ENCODE measurements around the gene GLT8D2. TPM values are rescaled to one million over a fixed set of nuclear protein-coding genes. Genes with fewer than 3 reads are reported as not detected.

Gene GLT8D2
- total RNA-seq, 1 donor = 52.5 TPM

- no peak overlapping the region for H3K27ac ChIP-seq (ENCODE audit: low read depth, low read length)
- H2AFZ ChIP-seq (ENCODE audit: low read length) = no peak overlapping the region
- H3K36me3 ChIP-seq (ENCODE audit: insufficient read depth, low read length) = no peaks in the 10 kb centered on the region
- peaks cover 13% of the 10 kb centered on the region for H3K4me1 ChIP-seq (ENCODE audit: insufficient read depth, low read length)
- H3K27me3 ChIP-seq (ENCODE audit: insufficient read depth, low read length) = no peaks in the 10 kb centered on the region
- no peak overlapping the region for H3K4me2 ChIP-seq (ENCODE audit: insufficient read depth, low read length)
- no peaks in the 10 kb centered on the region for H4K20me1 ChIP-seq (ENCODE audit: insufficient read depth, low read length)
- TF ChIP-seq, protein P1, sequence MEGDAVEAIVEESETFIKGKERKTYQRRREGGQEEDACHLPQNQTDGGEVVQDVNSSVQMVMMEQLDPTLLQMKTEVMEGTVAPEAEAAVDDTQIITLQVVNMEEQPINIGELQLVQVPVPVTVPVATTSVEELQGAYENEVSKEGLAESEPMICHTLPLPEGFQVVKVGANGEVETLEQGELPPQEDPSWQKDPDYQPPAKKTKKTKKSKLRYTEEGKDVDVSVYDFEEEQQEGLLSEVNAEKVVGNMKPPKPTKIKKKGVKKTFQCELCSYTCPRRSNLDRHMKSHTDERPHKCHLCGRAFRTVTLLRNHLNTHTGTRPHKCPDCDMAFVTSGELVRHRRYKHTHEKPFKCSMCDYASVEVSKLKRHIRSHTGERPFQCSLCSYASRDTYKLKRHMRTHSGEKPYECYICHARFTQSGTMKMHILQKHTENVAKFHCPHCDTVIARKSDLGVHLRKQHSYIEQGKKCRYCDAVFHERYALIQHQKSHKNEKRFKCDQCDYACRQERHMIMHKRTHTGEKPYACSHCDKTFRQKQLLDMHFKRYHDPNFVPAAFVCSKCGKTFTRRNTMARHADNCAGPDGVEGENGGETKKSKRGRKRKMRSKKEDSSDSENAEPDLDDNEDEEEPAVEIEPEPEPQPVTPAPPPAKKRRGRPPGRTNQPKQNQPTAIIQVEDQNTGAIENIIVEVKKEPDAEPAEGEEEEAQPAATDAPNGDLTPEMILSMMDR (IDR thresholded peaks at IDR 0.05; ENCODE audit: extremely low read depth, low read depth, low read length) = no peak
- no peaks in the 10 kb centered on the region for H3K79me2 ChIP-seq (ENCODE audit: insufficient read depth, low read length)
- no peak overlapping the region for H3K4me3 ChIP-seq (ENCODE audit: insufficient read depth, low read length)
- no peak for DNase-seq (ENCODE audit: insufficient read length, low spot score, missing footprints)
- no peaks in the 10 kb centered on the region for H3K9me3 ChIP-seq (ENCODE audit: low read depth, low read length)
These were observed 4.8 kb upstream of the GLT8D2 start for GRCh38 chr12:104054681-104055346.

- Histone ChIP-seq H4K20me1 (ENCODE audit: insufficient read depth, low read length) (no peaks in the 10 kb centered on the region), H3K4me1 (ENCODE audit: insufficient read depth, low read length) (peaks cover 19% of the 10 kb centered on the region), H3K27me3 (ENCODE audit: insufficient read depth, low read length) (no peaks in the 10 kb centered on the region), H3K36me3 (ENCODE audit: insufficient read depth, low read length) (no peaks in the 10 kb centered on the region), H3K27ac (ENCODE audit: low read depth, low read length) (peak overlapping the region; percentile 86), H2AFZ (ENCODE audit: low read length) (peak overlapping the region; percentile 87), H3K79me2 (ENCODE audit: insufficient read depth, low read length) (peaks cover 5% of the 10 kb centered on the region), H3K4me3 (ENCODE audit: insufficient read depth, low read length) (peak overlapping the region; percentile 73), H3K9me3 (ENCODE audit: low read depth, low read length) (no peaks in the 10 kb centered on the region), H3K4me2 (ENCODE audit: insufficient read depth, low read length) (peak overlapping the region; percentile 97)
- no peak for DNase-seq (ENCODE audit: insufficient read length, low spot score, missing footprints)
- TF ChIP-seq, protein P1 (IDR thresholded peaks at IDR 0.05; ENCODE audit: extremely low read depth, low read depth, low read length) = no peak
These were observed 449 bp upstream of the GLT8D2 start for GRCh38 chr12:104050436-104050835.

- peaks cover 19% of the 10 kb centered on the region for H3K4me1 ChIP-seq (ENCODE audit: insufficient read depth, low read length)
- DNase-seq (ENCODE audit: insufficient read length, low spot score, missing footprints) = peak; percentile 78
- TF ChIP-seq, protein P1 (IDR thresholded peaks at IDR 0.05; ENCODE audit: extremely low read depth, low read depth, low read length) = no peak
- H3K36me3 ChIP-seq (ENCODE audit: insufficient read depth, low read length) = no peaks in the 10 kb centered on the region
- H3K27ac ChIP-seq (ENCODE audit: low read depth, low read length) = peak overlapping the region; percentile 86
- no peaks in the 10 kb centered on the region for H3K27me3 ChIP-seq (ENCODE audit: insufficient read depth, low read length)
- H3K4me2 ChIP-seq (ENCODE audit: insufficient read depth, low read length) = peak overlapping the region; percentile 97
- peak overlapping the region; percentile 73 for H3K4me3 ChIP-seq (ENCODE audit: insufficient read depth, low read length)
- peak overlapping the region; percentile 87 for H2AFZ ChIP-seq (ENCODE audit: low read length)
- no peaks in the 10 kb centered on the region for H3K9me3 ChIP-seq (ENCODE audit: low read depth, low read length)
- H3K79me2 ChIP-seq (ENCODE audit: insufficient read depth, low read length) = peaks cover 5% of the 10 kb centered on the region
- H4K20me1 ChIP-seq (ENCODE audit: insufficient read depth, low read length) = no peaks in the 10 kb centered on the region
These were observed 597 bp downstream of the GLT8D2 start for GRCh38 chr12:104049278-104049902.

DNA sequence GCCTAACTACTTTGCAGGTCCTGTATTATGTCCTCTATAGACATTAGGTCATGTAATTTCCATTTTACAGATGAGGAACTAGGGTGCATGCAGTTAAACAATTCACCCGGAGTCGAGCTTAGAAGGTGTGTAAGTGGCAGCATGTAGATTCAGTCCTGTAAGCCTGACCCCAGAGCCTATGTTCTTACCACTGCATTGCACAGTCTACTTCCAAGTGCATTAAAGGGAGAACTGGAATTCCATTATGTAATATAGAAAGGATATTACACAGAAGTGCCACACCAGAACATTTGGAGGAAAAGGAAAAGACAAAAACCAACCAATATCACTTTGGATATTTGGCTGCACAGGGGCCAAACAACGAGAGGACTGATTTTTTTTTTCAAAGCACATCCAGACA is 1.2 kb downstream of the GLT8D2 start:
- peaks cover 5% of the 10 kb centered on the region for H3K79me2 ChIP-seq (ENCODE audit: insufficient read depth, low read length)
- H3K4me2 ChIP-seq (ENCODE audit: insufficient read depth, low read length) = peak overlapping the region; percentile 97
- peak overlapping the region; percentile 73 for H3K4me3 ChIP-seq (ENCODE audit: insufficient read depth, low read length)
- no peaks in the 10 kb centered on the region for H3K9me3 ChIP-seq (ENCODE audit: low read depth, low read length)
- H3K27ac ChIP-seq (ENCODE audit: low read depth, low read length) = peak overlapping the region; percentile 86
- no peaks in the 10 kb centered on the region for H4K20me1 ChIP-seq (ENCODE audit: insufficient read depth, low read length)
- TF ChIP-seq, protein P1 (IDR thresholded peaks at IDR 0.05; ENCODE audit: extremely low read depth, low read depth, low read length) = no peak
- no peaks in the 10 kb centered on the region for H3K27me3 ChIP-seq (ENCODE audit: insufficient read depth, low read length)
- no peaks in the 10 kb centered on the region for H3K36me3 ChIP-seq (ENCODE audit: insufficient read depth, low read length)
- peaks cover 19% of the 10 kb centered on the region for H3K4me1 ChIP-seq (ENCODE audit: insufficient read depth, low read length)
- DNase-seq (ENCODE audit: insufficient read length, low spot score, missing footprints) = no peak
- peak overlapping the region; percentile 87 for H2AFZ ChIP-seq (ENCODE audit: low read length)
